Kidney glomerular epithelial cell (primary cell): Measurements from ENCODE around the gene MSH3.
"Not testable (repeated sequence)": the region's sequence is repeated elsewhere in the genome, so short reads cannot be mapped to it uniquely, and the experiment has no call there.

Experiments used
- DNase-seq: peaks from one replicate; lab custom pipeline; 2025; lab: John Stamatoyannopoulos, UW

The MSH3 gene

GRCh38 chr5:80656425-80656824 is 2.0 kb downstream of the MSH3 start:
- peak; percentile 26 for DNase-seq

- no peak for DNase-seq
Observed at GRCh38 chr5:80659106-80659505, 4.7 kb downstream of the MSH3 start.

GRCh38 chr5:80660661-80661060 is 6.2 kb downstream of the MSH3 start:
- not testable (repeated sequence) for DNase-seq

GRCh38 chr5:80662108-80662507 is 7.7 kb downstream of the MSH3 start:
- no peak for DNase-seq

GRCh38 chr5:80665057-80665456 is 10.6 kb downstream of the MSH3 start:
- no peak for DNase-seq

- DNase-seq = no peak
Observed at GRCh38 chr5:80667384-80667783, 12.9 kb downstream of the MSH3 start.

- no peak for DNase-seq
Observed at GRCh38 chr5:80668016-80668969, 13.8 kb downstream of the MSH3 start.

GRCh38 chr5:80672140-80672736 is 17.8 kb downstream of the MSH3 start:
- peak; percentile 68 for DNase-seq

- no peak for DNase-seq
Observed at GRCh38 chr5:80676706-80677105, 22.3 kb downstream of the MSH3 start.

- DNase-seq = peak; percentile 1
Observed at GRCh38 chr5:80686757-80687156, 32.3 kb downstream of the MSH3 start.

GRCh38 chr5:80688648-80689420 is 34.4 kb downstream of the MSH3 start:
- DNase-seq = no peak

GRCh38 chr5:80689627-80690026 is 35.2 kb downstream of the MSH3 start:
- DNase-seq = no peak

GRCh38 chr5:80695666-80696065 is 41.2 kb downstream of the MSH3 start:
- no peak for DNase-seq

- DNase-seq = no peak
Observed at GRCh38 chr5:80696450-80696849, 42.0 kb downstream of the MSH3 start.

GRCh38 chr5:80697100-80697499 is 42.6 kb downstream of the MSH3 start:
- DNase-seq = no peak

- DNase-seq = no peak
Observed at GRCh38 chr5:80698369-80698768, 43.9 kb downstream of the MSH3 start.

GRCh38 chr5:80701597-80701996 is 47.1 kb downstream of the MSH3 start:
- no peak for DNase-seq

GRCh38 chr5:80703291-80703690 is 48.8 kb downstream of the MSH3 start:
- no peak for DNase-seq

- no peak for DNase-seq
Observed at GRCh38 chr5:80703747-80704146, 49.3 kb downstream of the MSH3 start.

GRCh38 chr5:80704221-80704620 is 49.8 kb downstream of the MSH3 start:
- no peak for DNase-seq

GRCh38 chr5:80705216-80705769 is 50.8 kb downstream of the MSH3 start:
- no peak for DNase-seq

GRCh38 chr5:80705801-80706200 is 51.3 kb downstream of the MSH3 start:
- DNase-seq = no peak
